ENCODE data around the gene JPT1.

JPT1 gene

DNA sequence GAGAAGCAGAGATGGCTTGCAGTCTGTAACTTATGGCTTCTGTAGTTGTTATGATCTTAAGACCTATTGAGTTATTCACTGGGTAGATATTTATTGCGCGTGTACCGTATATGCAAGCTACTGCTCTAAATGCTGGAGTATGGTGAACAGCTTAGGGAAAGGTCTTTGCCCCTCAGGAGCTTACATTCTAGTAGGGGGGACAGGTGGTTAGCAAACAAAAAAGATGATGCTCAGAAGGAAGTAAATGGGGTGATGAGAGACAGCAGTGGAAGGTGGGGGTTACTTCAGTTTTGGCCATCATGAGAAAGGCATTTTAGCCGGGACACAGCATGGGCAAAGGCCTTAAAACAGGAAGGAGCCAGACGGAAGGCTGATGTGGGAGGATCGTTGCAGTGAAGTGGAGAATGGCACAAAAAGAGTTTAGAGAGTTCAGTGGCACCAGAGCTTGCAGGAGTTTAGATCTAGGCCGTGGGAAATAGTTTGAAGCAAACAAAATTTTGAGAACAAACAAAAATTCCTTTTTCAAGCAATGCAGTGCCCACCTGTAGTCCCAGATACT is 42.5 kb downstream of the JPT1 start:
- H2AFZ ChIP-seq (ENCODE audit: low read depth, low read length) = no peak overlapping the region
- no peaks in the 10 kb centered on the region for H4K20me1 ChIP-seq (ENCODE audit: insufficient read depth, low read length)
- H3K9ac ChIP-seq (ENCODE audit: low read length) = no peak overlapping the region
- H3K27ac ChIP-seq (ENCODE audit: low read length) = no peak overlapping the region
- H3K4me1 ChIP-seq (ENCODE audit: low read length) = peaks cover 35% of the 10 kb centered on the region
- H3K27me3 ChIP-seq (ENCODE audit: low read depth, low read length) = no peaks in the 10 kb centered on the region
- H3K4me3 ChIP-seq (ENCODE audit: low read length) = no peak overlapping the region
- H3K9me3 ChIP-seq (ENCODE audit: insufficient read depth, low read length) = no peaks in the 10 kb centered on the region
- no peak overlapping the region for H3K4me2 ChIP-seq (ENCODE audit: low read length)
- peaks cover 20% of the 10 kb centered on the region for H3K36me3 ChIP-seq (replicated peaks; ENCODE audit: low read depth, low read length)
- H3K79me2 ChIP-seq (ENCODE audit: low read length) = peaks cover 5% of the 10 kb centered on the region; the same call in 1 of the 2 replicates
- TF ChIP-seq EZH2phosphoT487 (IDR thresholded peaks at IDR 0.05; ENCODE audit: low read depth) = no peak
- TF ChIP-seq, protein P1, sequence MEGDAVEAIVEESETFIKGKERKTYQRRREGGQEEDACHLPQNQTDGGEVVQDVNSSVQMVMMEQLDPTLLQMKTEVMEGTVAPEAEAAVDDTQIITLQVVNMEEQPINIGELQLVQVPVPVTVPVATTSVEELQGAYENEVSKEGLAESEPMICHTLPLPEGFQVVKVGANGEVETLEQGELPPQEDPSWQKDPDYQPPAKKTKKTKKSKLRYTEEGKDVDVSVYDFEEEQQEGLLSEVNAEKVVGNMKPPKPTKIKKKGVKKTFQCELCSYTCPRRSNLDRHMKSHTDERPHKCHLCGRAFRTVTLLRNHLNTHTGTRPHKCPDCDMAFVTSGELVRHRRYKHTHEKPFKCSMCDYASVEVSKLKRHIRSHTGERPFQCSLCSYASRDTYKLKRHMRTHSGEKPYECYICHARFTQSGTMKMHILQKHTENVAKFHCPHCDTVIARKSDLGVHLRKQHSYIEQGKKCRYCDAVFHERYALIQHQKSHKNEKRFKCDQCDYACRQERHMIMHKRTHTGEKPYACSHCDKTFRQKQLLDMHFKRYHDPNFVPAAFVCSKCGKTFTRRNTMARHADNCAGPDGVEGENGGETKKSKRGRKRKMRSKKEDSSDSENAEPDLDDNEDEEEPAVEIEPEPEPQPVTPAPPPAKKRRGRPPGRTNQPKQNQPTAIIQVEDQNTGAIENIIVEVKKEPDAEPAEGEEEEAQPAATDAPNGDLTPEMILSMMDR (IDR thresholded peaks at IDR 0.05; ENCODE audit: low read depth, low read length) = no peak

DNA sequence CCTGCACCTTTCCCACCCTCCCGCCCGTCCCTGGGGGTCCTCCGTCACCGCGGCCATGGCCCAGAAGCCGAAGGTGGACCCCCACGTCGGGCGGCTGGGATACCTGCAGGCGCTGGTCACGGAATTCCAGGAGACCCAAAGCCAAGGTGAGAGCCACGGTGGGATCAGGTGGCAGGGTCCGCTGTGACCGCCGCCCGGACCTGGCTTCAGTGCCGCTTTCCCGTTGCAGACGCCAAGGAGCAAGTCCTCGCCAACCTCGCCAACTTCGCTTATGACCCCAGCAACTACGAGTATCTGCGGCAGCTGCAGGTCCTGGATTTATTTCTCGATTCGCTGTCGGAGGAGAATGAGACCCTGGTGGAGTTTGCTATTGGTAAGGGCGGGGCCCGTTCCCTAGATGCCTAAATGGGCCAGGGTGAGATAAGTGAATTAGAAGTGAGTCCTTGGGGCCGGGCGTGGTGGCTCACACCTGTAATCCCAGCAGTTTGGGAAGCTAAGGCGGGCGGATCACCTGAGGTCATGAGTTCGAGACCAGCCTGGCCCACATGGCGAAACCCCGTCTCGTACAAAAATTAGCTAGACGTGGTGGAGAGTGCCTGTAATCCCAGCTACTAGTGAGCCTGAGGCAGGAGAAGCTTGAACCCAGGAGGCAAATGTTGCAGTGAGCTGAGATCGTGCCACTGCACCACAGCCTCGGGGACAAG is 43.9 kb downstream of the JPT1 start:
- TF ChIP-seq, protein P1 (IDR thresholded peaks at IDR 0.05; ENCODE audit: low read depth, low read length) = no peak
- TF ChIP-seq EZH2phosphoT487 (IDR thresholded peaks at IDR 0.05; ENCODE audit: low read depth) = no peak
- Histone ChIP-seq H2AFZ (ENCODE audit: low read depth, low read length) (no peak overlapping the region), H3K27me3 (ENCODE audit: low read depth, low read length) (no peaks in the 10 kb centered on the region), H3K9me3 (ENCODE audit: insufficient read depth, low read length) (no peaks in the 10 kb centered on the region), H3K4me2 (ENCODE audit: low read length) (peak overlapping the region; percentile 75), H3K79me2 (ENCODE audit: low read length) (peaks cover 5% of the 10 kb centered on the region; the same call in 1 of the 2 replicates), H3K4me3 (ENCODE audit: low read length) (peak overlapping the region; percentile 81), H3K36me3 (replicated peaks; ENCODE audit: low read depth, low read length) (peaks cover 9% of the 10 kb centered on the region), H4K20me1 (ENCODE audit: insufficient read depth, low read length) (no peaks in the 10 kb centered on the region), H3K27ac (ENCODE audit: low read length) (no peak overlapping the region), H3K4me1 (ENCODE audit: low read length) (peaks cover 35% of the 10 kb centered on the region), H3K9ac (ENCODE audit: low read length) (peak overlapping the region; percentile 72)

DNA sequence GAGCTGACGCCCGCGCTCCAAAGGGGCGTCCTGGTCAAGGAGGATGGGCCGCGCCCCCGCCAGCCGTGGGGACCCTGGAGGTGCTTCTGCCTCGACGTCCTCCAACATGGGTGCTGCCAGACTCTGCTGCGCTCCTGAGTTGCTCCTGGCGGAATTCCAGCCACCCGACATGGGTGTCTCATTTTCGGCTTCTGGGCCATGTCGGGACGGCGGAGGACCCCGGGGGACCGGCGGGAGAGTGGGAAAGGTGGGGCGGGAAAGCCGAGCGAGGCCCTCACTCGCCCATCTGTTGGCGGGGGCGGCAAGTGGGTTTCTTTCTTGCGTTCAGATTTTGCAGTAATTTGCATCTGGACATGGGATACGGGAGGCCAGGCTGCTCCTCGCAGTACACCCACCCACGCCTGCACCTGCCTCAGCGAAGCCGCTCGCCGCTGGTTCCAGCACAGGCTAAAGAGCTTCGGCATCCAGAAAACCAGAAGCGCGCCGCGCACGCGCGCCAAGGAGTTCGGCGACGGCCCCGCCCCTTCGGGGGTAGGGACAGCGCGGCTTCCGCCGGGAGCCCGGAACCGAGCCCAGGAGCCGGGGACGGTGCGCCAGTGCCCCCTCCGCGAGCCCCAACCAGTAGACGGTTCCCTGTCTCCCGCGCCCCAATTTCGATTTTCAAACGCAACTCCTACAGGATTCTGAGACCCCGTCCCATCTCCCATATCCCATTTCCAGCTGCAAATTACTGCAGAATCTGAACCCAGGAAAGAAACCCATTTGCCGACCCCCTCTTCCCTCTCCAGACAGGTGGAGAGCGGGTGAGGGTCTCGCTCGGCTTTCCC is 44.7 kb downstream of the JPT1 start, which contains the start of gene ARMC7:
TSS of gene ARMC7 (plus strand) at position 563 of the 827 bp plus-strand sequence. CDS start 320 bp downstream, outside the sequence.
- no peaks in the 10 kb centered on the region for H3K27me3 ChIP-seq (ENCODE audit: low read depth, low read length)
- H3K79me2 ChIP-seq (ENCODE audit: low read length) = peaks cover 5% of the 10 kb centered on the region; the same call in 1 of the 2 replicates
- H2AFZ ChIP-seq (ENCODE audit: low read depth, low read length) = peak within 1 kb of the TSS; percentile 74
- H3K9me3 ChIP-seq (ENCODE audit: insufficient read depth, low read length) = no peaks in the 10 kb centered on the region
- peak within 1 kb of the TSS; percentile 72 for H3K9ac ChIP-seq (ENCODE audit: low read length)
- TF ChIP-seq, protein P1 (IDR thresholded peaks at IDR 0.05; ENCODE audit: low read depth, low read length) = no peak
- no peak for TF ChIP-seq EZH2phosphoT487 (IDR thresholded peaks at IDR 0.05; ENCODE audit: low read depth)
- peak within 1 kb of the TSS; percentile 81 for H3K4me3 ChIP-seq (ENCODE audit: low read length)
- H3K4me2 ChIP-seq (ENCODE audit: low read length) = peak within 1 kb of the TSS; percentile 97
- no peak within 1 kb of the TSS for H3K27ac ChIP-seq (ENCODE audit: low read length)
- peaks cover 4% of the 10 kb centered on the region for H3K36me3 ChIP-seq (replicated peaks; ENCODE audit: low read depth, low read length)
- H4K20me1 ChIP-seq (ENCODE audit: insufficient read depth, low read length) = no peaks in the 10 kb centered on the region
- peaks cover 27% of the 10 kb centered on the region for H3K4me1 ChIP-seq (ENCODE audit: low read length)

DNA sequence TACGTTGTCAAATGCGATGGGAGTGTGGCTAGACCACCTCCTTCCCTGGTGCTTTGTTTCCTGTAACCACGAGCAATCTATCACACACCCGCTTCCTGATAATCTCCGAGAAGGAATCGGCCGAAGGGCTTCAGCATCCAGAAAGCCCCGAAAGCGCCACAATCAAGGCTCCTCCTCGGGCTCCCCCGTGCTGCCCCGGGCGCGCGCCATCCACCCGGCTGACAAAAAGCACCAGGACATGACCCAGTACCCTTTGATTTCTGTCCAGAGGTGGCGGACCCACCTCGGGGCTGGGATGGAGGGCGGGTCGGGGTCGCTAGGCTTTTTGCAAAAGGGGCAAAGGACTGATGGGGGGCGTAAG is 45.3 kb downstream of the JPT1 start:
- Histone ChIP-seq H3K79me2 (ENCODE audit: low read length) (peaks cover 5% of the 10 kb centered on the region; the same call in 1 of the 2 replicates), H4K20me1 (ENCODE audit: insufficient read depth, low read length) (no peaks in the 10 kb centered on the region), H3K27me3 (ENCODE audit: low read depth, low read length) (no peaks in the 10 kb centered on the region), H3K4me3 (ENCODE audit: low read length) (peak overlapping the region; percentile 81), H3K4me1 (ENCODE audit: low read length) (peaks cover 22% of the 10 kb centered on the region), H3K9ac (ENCODE audit: low read length) (peak overlapping the region; percentile 72), H3K27ac (ENCODE audit: low read length) (no peak overlapping the region), H3K4me2 (ENCODE audit: low read length) (peak overlapping the region; percentile 97), H3K9me3 (ENCODE audit: insufficient read depth, low read length) (no peaks in the 10 kb centered on the region), H3K36me3 (replicated peaks; ENCODE audit: low read depth, low read length) (peaks cover 4% of the 10 kb centered on the region), H2AFZ (ENCODE audit: low read depth, low read length) (peak overlapping the region; percentile 74; the same call in 1 of the 2 replicates)
- TF ChIP-seq, protein P1 (IDR thresholded peaks at IDR 0.05; ENCODE audit: low read depth, low read length) = no peak
